NCI-H2196 treated with DMSO at 0.1 percent for 48 hours (cell line): ENCODE results near the gene MID1.

Source experiments
- DNase-seq: peaks from one replicate; lab custom pipeline; 2025; ENCODE audit not compliant: unreplicated experiment; lab: John Stamatoyannopoulos, UW

Gene MID1

GRCh38 chrX:10579112-10580011 is 41.0 kb downstream of the MID1 start:
- DNase-seq, result no peak

- no peak for DNase-seq
Measured at GRCh38 chrX:10578527-10578926, 41.9 kb downstream of the MID1 start.

GRCh38 chrX:10577853-10578252 is 42.5 kb downstream of the MID1 start:
- no peak for DNase-seq

GRCh38 chrX:10576777-10577447 is 43.5 kb downstream of the MID1 start:
- DNase-seq, result no peak

GRCh38 chrX:10576186-10576585 is 44.2 kb downstream of the MID1 start:
- no peak for DNase-seq

- no peak for DNase-seq
Measured at GRCh38 chrX:10574663-10575062, 45.7 kb downstream of the MID1 start.

- DNase-seq, result no peak
Measured at GRCh38 chrX:10571260-10571659, 49.1 kb downstream of the MID1 start.

GRCh38 chrX:10570601-10571000 is 49.8 kb downstream of the MID1 start:
- no peak for DNase-seq

- DNase-seq, result no peak
Measured at GRCh38 chrX:10569946-10570345, 50.4 kb downstream of the MID1 start.

GRCh38 chrX:10568428-10568827 is 52.0 kb downstream of the MID1 start:
- DNase-seq, result no peak

GRCh38 chrX:10567136-10567535 is 53.2 kb downstream of the MID1 start:
- DNase-seq, result no peak

- DNase-seq, result no peak
Measured at GRCh38 chrX:10566716-10567097, 53.7 kb downstream of the MID1 start.

- peak; percentile 5 for DNase-seq
Measured at GRCh38 chrX:10564484-10564883, 55.9 kb downstream of the MID1 start.

- DNase-seq, result no peak
Measured at GRCh38 chrX:10557166-10557565, 63.2 kb downstream of the MID1 start.

GRCh38 chrX:10556405-10556804 is 64.0 kb downstream of the MID1 start:
- DNase-seq, result no peak

GRCh38 chrX:10555846-10556245 is 64.5 kb downstream of the MID1 start:
- DNase-seq, result no peak

- DNase-seq, result no peak
Measured at GRCh38 chrX:10554612-10555270, 65.6 kb downstream of the MID1 start.

- DNase-seq, result no peak
Measured at GRCh38 chrX:10549280-10549679, 71.1 kb downstream of the MID1 start.

- no peak for DNase-seq
Measured at GRCh38 chrX:10548688-10549087, 71.7 kb downstream of the MID1 start.

- no peak for DNase-seq
Measured at GRCh38 chrX:10545882-10546281, 74.5 kb downstream of the MID1 start.

GRCh38 chrX:10542586-10542985 is 77.8 kb downstream of the MID1 start:
- DNase-seq, result no peak

- DNase-seq, result no peak
Measured at GRCh38 chrX:10538831-10539230, 81.6 kb downstream of the MID1 start.
